Measurements from ENCODE around the gene TTLL11.
A peak's percentile ranks its signal among the peaks of the same experiment; 100 is the strongest.
"Not testable (repeated sequence)": the region's sequence is repeated elsewhere in the genome, so short reads cannot be mapped to it uniquely, and the experiment has no call there.

Gene TTLL11

DNA sequence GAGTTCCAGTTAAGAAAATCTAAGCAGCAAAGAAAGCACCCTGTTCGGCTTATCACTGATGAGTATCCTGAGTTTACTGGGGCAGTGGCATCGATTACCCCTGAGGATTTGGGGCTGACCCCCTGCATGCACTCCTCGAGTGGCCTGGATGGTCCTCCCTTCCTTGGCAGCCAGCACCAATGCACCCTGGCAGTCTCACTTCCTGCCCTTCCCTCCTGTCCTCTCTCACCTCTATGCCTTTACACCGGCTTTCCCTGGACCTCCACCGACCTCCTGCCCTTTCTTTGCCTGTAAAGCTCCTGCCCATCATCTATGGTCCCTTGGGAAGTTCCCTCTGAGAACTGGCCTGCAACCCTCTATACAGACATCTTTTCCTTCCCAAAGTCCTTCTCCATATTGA is 97.1 kb downstream of the TTLL11 start:
- DNase-seq, result no peak

DNA sequence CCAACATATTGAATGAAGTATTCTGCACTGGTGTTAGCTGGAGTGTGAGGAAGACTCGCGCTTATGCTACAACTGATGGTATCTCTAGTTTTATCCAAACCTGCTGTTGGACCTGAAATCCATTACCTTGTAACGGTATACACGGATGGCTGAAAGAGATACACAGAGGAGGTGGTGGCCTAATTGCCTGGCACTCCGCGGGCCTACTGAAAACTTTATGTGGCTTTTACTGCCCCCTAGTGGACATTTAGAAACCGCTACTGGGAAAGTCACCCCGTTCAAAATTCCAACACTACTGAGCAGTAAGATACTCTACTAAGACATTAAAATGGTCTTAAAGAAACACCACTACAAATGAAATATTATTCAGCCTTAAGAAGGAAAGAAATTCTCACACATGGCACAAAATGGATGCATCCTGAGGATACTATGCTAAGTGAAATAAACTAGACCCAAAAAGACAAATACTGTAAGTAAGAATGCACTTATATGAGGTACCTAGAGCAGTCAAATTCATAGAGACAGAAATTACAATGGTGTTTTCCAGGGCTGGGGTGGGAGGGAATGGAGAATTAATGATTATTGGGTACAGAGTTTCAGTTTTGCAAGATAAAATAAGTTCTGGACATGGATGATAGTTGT is 100.4 kb downstream of the TTLL11 start:
- DNase-seq, result peak; percentile 79

GRCh38 chr9:121991307-121991661 is 101.8 kb downstream of the TTLL11 start:
- no peak for DNase-seq

GRCh38 chr9:121990600-121991306 is 102.4 kb downstream of the TTLL11 start:
- DNase-seq, result no peak

DNA sequence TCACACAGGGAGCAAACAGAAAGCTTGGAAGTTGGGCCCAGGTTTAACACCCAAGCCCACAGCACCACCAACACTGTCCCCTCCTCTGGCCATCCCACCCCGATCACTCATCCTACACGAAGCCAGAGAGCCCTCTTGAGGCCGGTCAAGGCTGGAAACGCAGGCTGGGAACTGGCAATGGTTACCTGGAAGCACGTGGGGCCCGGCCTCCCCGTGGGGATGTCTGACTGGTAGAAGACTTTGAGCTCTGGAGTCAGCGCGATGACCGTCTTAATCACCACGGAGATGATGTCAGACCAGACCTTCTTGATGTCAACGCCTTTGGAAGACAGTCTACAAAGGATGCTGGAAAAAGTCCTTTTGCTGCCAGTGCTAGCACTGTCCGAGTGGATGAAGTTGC is 104.1 kb downstream of the TTLL11 start:
- no peak for DNase-seq

GRCh38 chr9:121987314-121987713 is 105.8 kb downstream of the TTLL11 start:
- DNase-seq, result no peak

- DNase-seq, result no peak
Measured at GRCh38 chr9:121985792-121986494, 107.2 kb downstream of the TTLL11 start.

- no peak for DNase-seq
Measured at GRCh38 chr9:121984726-121985402, 108.2 kb downstream of the TTLL11 start.

DNA sequence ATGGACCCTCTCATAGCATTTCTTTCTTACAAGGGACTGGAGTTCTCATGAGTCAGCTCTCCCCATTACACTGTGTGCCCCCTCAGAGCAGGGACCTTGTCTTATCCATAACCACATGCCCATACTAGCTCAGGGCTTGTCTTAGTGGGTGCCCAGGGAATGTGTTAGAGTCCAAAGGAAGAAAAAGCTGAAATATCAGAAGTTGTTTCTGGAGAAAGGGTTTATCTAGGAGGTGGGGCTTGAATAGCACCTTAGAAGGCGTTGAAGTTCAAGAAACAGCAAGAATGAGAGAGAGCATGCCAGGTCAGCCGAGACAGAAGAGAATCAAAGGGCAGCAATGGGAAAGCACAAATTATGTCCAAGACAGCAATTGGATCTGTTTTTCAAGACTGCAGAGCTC is 109.4 kb downstream of the TTLL11 start:
- DNase-seq, result no peak

- no peak for DNase-seq
Measured at GRCh38 chr9:121981118-121981883, 111.8 kb downstream of the TTLL11 start.

- not testable (repeated sequence) for DNase-seq
Measured at GRCh38 chr9:121980665-121981064, 112.4 kb downstream of the TTLL11 start.

DNA sequence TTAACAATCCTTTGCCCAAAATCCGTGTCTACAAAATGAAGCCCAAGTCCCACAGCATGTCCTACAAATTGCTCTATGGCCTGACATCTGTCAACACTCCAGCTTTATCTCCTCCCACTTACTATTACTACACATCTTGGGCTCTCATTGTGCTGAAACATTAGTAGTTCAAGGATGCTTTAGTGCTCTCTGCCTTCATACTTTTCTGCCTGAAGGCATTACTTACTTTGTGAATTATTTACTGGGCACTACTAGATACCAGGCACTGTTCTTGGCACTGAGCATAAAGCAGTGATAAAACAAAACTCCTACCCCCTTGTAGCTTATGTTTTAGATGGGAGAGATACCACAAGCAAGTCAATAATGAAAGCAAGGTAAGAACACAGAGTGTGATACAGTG is 113.4 kb downstream of the TTLL11 start:
- DNase-seq, result no peak

DNA sequence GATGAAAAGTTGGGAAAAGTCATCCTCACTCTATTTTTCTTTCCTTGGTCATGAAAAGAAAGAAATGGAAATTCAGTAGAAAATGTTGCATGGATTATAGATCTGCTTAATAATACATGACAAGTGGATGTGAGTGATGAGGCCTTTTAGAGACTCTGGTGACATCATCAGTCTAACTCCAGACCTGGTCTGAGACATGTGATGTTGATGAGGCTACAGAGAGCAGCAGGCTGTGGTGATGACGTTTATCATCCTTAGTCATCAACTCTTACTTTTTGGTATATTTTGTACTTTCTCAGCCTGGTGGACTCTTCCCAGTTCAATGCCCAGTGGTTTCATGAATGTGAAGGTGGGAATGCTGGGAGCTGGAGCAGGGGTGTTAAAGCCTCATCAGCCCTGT is 116.4 kb downstream of the TTLL11 start:
- no peak for DNase-seq

DNA sequence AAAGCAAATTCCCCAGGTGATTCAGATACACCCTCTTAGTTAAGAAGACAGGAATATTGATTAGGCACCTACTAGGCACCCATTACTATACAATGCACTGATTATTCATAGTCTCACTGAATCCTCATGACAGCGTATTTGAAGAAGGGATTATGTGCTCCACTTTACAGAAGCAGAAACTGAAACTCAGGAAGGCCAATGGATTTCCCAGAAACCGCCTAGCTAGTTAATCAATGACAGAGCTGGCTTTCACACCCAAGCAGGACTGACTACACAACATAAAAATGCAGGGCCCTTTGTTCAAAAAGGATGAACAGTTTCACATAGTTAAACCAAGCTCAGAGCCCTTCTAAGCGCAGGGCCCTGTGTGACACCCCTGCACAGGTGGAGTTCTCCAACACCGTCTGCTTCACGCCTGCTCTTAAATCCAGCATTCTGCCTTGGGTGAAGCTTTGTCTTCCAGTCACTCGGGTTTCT is 117.3 kb downstream of the TTLL11 start:
- no peak for DNase-seq

DNA sequence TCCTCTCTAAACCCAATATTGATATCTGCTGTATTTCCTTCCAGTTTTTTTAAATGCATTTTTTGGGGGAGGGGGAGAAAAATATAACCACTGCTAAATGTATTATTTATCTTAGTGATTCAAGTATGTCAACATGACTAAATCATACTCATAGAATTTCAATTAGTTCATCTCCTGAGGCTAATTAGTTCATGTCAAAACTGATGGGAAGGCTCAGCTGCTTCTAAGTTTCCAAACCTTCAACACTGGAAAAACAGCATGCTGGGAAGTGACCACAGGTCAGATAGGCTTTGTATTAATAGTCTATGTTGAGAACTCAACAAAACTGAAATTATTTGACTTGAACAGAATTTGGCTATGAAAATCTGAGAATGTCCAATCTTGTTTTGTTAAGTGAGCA is 118.7 kb downstream of the TTLL11 start:
- no peak for DNase-seq

DNA sequence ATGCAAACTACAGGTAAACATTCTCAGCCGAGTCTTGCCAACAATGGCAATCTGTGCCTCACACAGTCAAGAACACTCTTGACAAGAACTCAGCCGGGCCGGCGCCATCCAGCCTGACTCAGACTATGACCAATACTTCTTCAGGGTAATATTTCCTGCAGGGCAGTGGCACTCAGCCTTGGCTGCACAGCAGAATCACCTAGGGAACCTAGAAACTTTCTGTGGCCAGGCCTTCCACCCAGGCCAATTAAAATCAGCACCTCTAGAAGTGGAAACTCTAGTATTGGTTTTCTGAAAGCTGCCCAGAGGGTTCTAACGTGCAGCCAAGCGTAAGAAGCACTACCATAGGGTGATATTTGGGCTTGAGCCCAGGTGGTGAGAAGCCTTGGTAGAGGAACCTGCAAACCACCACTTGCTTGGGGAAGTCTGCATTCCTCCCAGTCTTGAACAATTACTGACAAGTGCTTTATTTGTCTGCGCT is 120.6 kb downstream of the TTLL11 start:
- no peak for DNase-seq

- no peak for DNase-seq
Measured at GRCh38 chr9:121968056-121968455, 125.1 kb downstream of the TTLL11 start.

DNA sequence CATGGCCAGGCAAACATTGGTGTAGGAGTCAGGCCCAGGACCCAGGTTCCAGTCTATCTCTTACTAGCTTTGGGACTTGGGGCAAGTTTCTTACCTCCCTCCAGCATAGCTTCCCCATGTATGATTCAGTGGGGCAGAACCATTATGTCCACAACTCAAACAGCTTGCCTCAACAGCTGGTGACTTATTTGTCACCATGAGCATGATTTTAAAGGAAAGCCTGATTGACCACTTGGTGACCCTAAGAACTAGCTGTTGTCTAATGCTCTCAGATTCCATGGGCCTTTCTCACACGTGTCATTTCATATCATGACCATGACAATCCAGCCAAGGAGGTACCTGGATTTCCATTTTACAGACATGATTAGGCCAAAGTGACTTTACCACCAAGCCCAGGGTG is 126.4 kb downstream of the TTLL11 start:
- no peak for DNase-seq

GRCh38 chr9:121963528-121963995 is 129.5 kb downstream of the TTLL11 start:
- DNase-seq, result no peak

- no peak for DNase-seq
Measured at GRCh38 chr9:121962421-121962820, 130.7 kb downstream of the TTLL11 start.

- DNase-seq, result no peak
Measured at GRCh38 chr9:121960665-121961064, 132.4 kb downstream of the TTLL11 start.

DNA sequence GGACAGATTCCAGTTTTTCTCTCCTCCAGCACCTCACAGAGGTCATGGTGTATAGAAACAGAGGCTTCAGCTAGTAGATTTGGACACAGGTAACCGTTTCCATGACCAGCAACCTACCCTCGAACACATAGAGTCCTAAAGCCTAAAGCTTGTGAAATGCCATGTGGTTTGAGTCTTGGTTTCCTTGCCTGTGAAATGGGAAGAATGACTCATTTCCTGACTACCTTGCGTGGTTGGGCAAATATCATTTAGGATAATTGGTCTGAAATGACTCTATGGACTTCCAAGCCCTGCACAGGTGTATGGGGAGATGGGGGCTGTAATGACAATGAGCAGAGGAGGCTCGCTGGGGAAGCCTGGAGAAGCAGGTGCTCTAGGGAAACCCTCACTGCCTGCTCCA is 134.6 kb downstream of the TTLL11 start:
- no peak for DNase-seq
